WI38 (cell line): Measurements from ENCODE around the gene SKP1.

Experiments used
- H3K4me3 ChIP-seq: 2 replicates; pipeline ENCODE4 v1.5.1; 2011; ENCODE audit warnings: low read depth, mild to moderate bottlenecking, control low read depth, low read length
- CTCF ChIP-seq: IDR thresholded peaks from 2 replicates; pipeline ENCODE4 v1.5.1; 2012; ENCODE audit warnings: low read depth, mild to moderate bottlenecking, control low read depth, low read length

Gene SKP1

DNA sequence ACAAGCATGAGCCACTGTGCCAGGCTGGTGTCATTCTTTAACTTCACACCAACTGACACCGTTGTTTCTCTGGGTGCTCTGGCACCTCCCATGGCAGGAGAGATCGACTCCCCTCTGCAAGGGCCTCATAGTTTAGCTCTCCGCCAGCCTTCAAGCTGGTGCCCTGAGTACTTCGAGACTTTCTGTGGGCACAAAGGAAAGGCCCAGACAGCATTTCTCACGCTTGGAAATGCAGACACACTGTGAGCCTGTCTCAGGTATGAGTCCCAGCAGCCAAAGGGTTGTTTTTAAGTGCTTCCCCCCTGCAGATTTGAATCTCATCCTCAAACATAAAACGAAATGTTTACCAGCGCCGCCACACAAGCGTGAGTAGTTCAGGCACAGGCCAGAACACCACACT lies 73.4 kb downstream of the SKP1 start:
- TF ChIP-seq CTCF = no peak
- H3K4me3 ChIP-seq = no peak overlapping the region

DNA sequence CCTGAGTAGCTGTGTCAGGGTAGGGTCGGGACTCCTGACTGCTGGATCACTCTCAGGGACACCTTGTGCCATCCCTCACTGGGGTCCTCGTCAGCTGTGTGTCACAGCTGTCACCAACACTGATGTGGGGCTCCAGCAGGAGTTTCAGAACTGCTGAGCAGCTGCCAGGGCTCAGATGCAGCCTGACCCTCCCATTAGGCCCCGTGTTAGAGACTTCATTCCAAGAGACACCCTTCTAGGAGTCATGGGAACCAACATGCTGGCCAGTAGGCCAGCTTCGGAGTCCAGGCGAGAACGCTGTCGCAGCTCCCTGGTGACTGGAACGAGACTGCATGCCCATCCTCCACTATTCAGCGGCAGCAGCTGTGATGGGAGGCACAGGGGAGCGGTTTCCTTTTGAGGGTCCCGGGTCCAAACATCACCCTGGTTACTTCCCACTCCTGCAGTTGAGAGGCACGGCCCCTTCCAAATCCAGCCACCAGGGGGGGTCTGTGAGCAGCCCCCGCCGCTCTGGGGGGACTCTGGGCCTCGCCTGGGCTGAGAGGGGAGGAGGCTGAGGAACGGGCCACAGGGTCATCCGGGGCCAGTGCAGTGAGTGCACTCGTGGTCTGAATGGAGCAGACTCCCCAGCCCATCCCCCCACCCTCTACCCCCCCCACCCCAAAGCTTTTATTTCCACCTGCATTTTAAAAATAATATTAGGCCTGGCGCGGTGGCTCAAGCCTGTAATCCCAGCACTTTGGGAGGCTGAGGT lies 74.9 kb downstream of the SKP1 start:
- no peak overlapping the region for H3K4me3 ChIP-seq
- TF ChIP-seq CTCF = peak; percentile 92

- no peak overlapping the region for H3K4me3 ChIP-seq
- no peak for TF ChIP-seq CTCF
These were observed 76.3 kb downstream of the SKP1 start for GRCh38 chr5:134100283-134101091.

DNA sequence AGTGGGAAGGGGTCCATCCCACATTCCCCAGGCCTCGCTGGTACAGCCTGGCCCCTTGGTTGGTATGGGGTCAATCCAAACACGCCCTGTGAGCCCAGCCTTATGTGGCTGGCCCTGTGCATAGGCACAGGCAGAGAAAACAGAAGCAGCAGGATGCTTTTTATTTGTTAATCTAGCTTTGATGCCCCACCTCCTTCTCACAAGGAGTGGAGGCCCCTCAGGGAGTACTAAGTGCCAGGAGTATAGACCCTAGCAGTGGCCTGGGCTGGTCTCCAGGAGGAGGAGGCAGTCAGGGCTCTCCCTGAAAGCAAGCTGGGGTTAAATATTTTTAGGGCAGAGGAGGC lies 76.8 kb downstream of the SKP1 start:
- H3K4me3 ChIP-seq = no peak overlapping the region

DNA sequence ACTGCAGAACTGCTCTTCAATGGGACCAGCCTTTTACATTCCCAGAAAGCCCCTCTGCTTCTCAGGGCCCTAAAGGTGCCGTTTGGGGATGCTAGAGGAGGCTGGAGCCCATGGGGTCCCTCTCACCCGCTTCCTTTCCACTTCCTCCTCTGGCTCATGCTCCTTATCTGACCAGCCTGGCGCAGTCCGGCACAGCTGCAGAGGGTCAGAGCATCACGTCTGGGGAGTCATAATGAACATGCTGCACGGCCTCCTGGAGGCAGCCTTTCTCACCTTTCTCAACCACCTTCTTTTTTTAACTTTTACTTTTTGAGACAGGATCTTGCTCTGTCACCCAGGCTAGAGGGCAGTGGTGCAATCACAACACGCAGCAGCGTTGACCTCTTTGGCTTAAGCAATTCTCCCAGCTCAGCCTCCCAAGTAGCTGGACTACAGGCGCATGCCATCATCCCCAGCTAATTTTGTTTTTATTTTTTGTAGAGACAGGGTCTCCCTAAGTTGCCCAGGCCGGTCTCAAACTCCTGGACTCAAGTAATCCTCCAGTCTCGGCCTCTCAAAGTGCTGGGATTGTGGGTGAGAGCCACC lies 77.4 kb downstream of the SKP1 start:
- no peak overlapping the region for H3K4me3 ChIP-seq

More for the DNA sequence above, 76.8 kb downstream of the SKP1 start:
- no peak for TF ChIP-seq CTCF

More for the DNA sequence above, 77.4 kb downstream of the SKP1 start:
- no peak for TF ChIP-seq CTCF
